PC-9 (cell line): ENCODE measurements around the gene CDH13. TPM values are rescaled to one million over a fixed set of nuclear protein-coding genes. Genes with fewer than 3 reads are reported as not detected.

ENCODE experiments used
- BruUV-seq: library from RNA; stranded (reverse); fragments of 400-500 nt; replicated peaks from 2 replicates; lab custom pipeline; 2021; lab: Mats Ljungman, UMichigan
- CTCF ChIA-PET: fragments of 300-600 bp; sonication (Branson Sonifier 250); formaldehyde crosslinking; loops from one replicate; lab custom pipeline; 2022; ENCODE audit warnings: antibody characterized with exemption; lab: Charles Lee
- POLR2A ChIA-PET: fragments of 300-600 bp; sonication (Branson Sonifier 250); formaldehyde crosslinking; loops from one replicate; lab custom pipeline; 2022; ENCODE audit warnings: antibody characterized with exemption; ENCODE audit not compliant: unreplicated experiment; lab: Charles Lee
- DNase-seq, 2 experiments: peaks; one replicate each; pipeline versions ENCODE4 v3.0.0 to v3.0.0-alpha.2; 2015 to 2022; ENCODE audit warnings: mixed read lengths in 1 of 2
- H2AFZ ChIP-seq: fragments of 200-600 bp; sonication (generic); 2 replicates; pipeline ENCODE4 v1.8.1; 2017; ENCODE audit warnings: antibody characterized with exemption
- H3F3A ChIP-seq: fragments of 200-600 bp; sonication (generic); 2 replicates; pipeline ENCODE4 v1.8.1; 2017; ENCODE audit warnings: antibody characterized with exemption, mild to moderate bottlenecking, low read depth; ENCODE audit not compliant: insufficient read depth
- H3K27ac ChIP-seq: fragments of 200-600 bp; sonication (generic); 2 replicates; pipeline ENCODE4 v1.6.1; 2016; ENCODE audit warnings: mixed run types
- H3K27me3 ChIP-seq: fragments of 200-600 bp; sonication (generic); 2 replicates; pipeline ENCODE4 v1.6.1; 2016; ENCODE audit warnings: low read depth, mixed run types; ENCODE audit not compliant: insufficient read depth
- H3K36me3 ChIP-seq: fragments of 200-600 bp; sonication (generic); 2 replicates; pipeline ENCODE4 v1.6.1; 2016; ENCODE audit warnings: low read depth, mixed run types
- H3K4me1 ChIP-seq: fragments of 200-600 bp; sonication (generic); replicated peaks from 2 replicates; pipeline ENCODE4 v1.6.1; 2016; ENCODE audit warnings: mixed run types; ENCODE audit not compliant: insufficient read depth
- H3K4me2 ChIP-seq: fragments of 200-600 bp; sonication (generic); 2 replicates; pipeline ENCODE4 v1.6.1; 2017; ENCODE audit warnings: mixed run types
- H3K4me3 ChIP-seq: fragments of 200-600 bp; sonication (generic); 2 replicates; pipeline ENCODE4 v1.6.1; 2016; ENCODE audit warnings: mixed run types
- H3K79me2 ChIP-seq: fragments of 200-600 bp; sonication (generic); 2 replicates; pipeline ENCODE4 v1.6.1; 2017; ENCODE audit warnings: low read depth, mixed run types
- H3K9me2 ChIP-seq: fragments of 200-600 bp; sonication (generic); 2 replicates; pipeline ENCODE4 v1.8.1; 2017; ENCODE audit warnings: mild to moderate bottlenecking; ENCODE audit not compliant: insufficient read depth
- H3K9me3 ChIP-seq: fragments of 200-600 bp; sonication (generic); 2 replicates; pipeline ENCODE4 v1.8.1; 2016; ENCODE audit warnings: low read depth; ENCODE audit not compliant: insufficient read depth
- H4K20me1 ChIP-seq: fragments of 200-600 bp; sonication (generic); 2 replicates; pipeline ENCODE4 v1.8.1; 2017; ENCODE audit not compliant: insufficient read depth
- CTCF ChIP-seq: fragments of 200-600 bp; sonication (generic); conservative IDR thresholded peaks from 2 replicates; pipeline ENCODE4 v1.6.1; 2017; ENCODE audit warnings: mixed run types, antibody characterized with exemption, mild to moderate bottlenecking, moderate library complexity
- EZH2 ChIP-seq: fragments of 200-600 bp; sonication (generic); IDR thresholded peaks from 2 replicates; pipeline ENCODE4 v1.8.0; 2017; ENCODE audit warnings: antibody characterized with exemption, low read depth
- intact Hi-C: fragments of 100-400 bp; cut with micrococcal nuclease; formaldehyde crosslinking; loops from one replicate; pipeline ENCODE4 v1.10.0; 2022; ENCODE audit not compliant: unreplicated experiment
- total RNA-seq: library from RNA; stranded (reverse); gene quantifications from 2 replicates; pipeline ENCODE4 v1.2.3, GENCODE V29; 2021

The CDH13 gene
- total RNA-seq, 1 experiment from 2014 or later, result 0.24 TPM

GRCh38 chr16:83779886-83780285 is 1153.1 kb downstream of the CDH13 start:
- CTCF ChIA-PET, result no interaction called here
- no peak for TF ChIP-seq CTCF
- no peak for TF ChIP-seq EZH2
- Histone ChIP-seq H3F3A (no peaks in the 10 kb centered on the region), H3K4me3 (no peak overlapping the region), H3K79me2 (no peaks in the 10 kb centered on the region), H3K27me3 (peaks cover 97% of the 10 kb centered on the region), H3K9me2 (no peaks in the 10 kb centered on the region), H3K9me3 (no peaks in the 10 kb centered on the region), H3K4me2 (no peak overlapping the region), H4K20me1 (no peaks in the 10 kb centered on the region), H3K4me1 (no peaks in the 10 kb centered on the region), H2AFZ (no peak overlapping the region), H3K27ac (no peak overlapping the region), H3K36me3 (no peaks in the 10 kb centered on the region)
- intact Hi-C loops, result no loop called here
- no peak for DNase-seq
- POLR2A ChIA-PET, result no interaction called here
- no TSS peak for BruUV-seq

GRCh38 chr16:83785455-83785854 is 1158.7 kb downstream of the CDH13 start:
- no TSS peak for BruUV-seq
- no peak overlapping the region for H3K27ac ChIP-seq

DNA sequence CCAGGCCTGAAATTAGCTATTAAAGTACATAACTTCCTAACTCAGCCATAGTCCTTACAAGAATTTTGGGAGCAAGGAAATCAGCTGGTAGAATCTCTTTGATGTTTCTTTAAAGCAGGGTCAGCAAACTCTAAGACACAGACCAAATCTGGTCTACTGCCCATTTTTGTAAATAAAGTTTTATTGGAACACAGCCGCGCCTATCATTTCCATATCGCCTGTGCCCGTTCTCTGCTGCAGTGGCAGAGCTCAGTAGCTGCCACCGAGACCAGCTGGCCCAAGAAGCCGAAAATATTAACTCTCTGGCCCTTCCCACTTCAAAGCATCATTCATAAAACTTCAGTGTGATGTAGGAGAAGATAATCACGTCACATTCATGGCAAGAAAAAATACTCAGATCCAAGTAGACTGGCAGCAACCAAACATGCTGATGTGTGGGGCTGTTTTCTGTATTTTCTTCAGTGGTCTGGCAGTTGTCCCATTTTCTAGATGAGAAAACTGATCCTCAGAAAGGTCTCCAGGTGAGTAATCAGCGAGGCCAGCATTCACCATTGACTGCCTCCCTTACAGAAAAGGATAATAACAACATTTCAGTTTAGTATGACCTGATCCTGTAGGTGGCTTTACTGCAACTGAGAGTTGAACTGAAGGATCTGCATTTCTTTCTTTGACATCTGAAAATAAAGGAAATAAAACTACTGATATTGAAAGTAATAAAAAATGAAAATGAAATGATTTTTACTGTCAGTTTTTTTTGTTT is 1163.1 kb downstream of the CDH13 start:
- intact Hi-C loops, result no loop called here
- DNase-seq, result no peak
- BruUV-seq, result no TSS peak
- TF ChIP-seq CTCF (no peak), EZH2 (no peak)
- Histone ChIP-seq H3K9me3 (no peaks in the 10 kb centered on the region), H3K4me3 (no peak overlapping the region), H3K27me3 (peaks cover 80% of the 10 kb centered on the region), H3F3A (no peaks in the 10 kb centered on the region), H4K20me1 (no peaks in the 10 kb centered on the region), H3K4me1 (no peaks in the 10 kb centered on the region), H3K4me2 (no peak overlapping the region), H3K27ac (no peak overlapping the region), H3K36me3 (no peaks in the 10 kb centered on the region), H2AFZ (no peak overlapping the region), H3K79me2 (no peaks in the 10 kb centered on the region), H3K9me2 (no peaks in the 10 kb centered on the region)
- POLR2A ChIA-PET, result no interaction called here
- CTCF ChIA-PET, result no interaction called here

More at GRCh38 chr16:83785455-83785854, 1158.7 kb downstream of the CDH13 start:
- Histone ChIP-seq H3K9me3 (no peaks in the 10 kb centered on the region), H4K20me1 (no peaks in the 10 kb centered on the region), H3K36me3 (no peaks in the 10 kb centered on the region), H3K27me3 (peaks cover 98% of the 10 kb centered on the region), H3K9me2 (no peaks in the 10 kb centered on the region), H3K4me3 (no peak overlapping the region), H3K4me1 (no peaks in the 10 kb centered on the region), H3F3A (no peaks in the 10 kb centered on the region), H3K79me2 (no peaks in the 10 kb centered on the region), H3K4me2 (no peak overlapping the region), H2AFZ (no peak overlapping the region)
- ChIA-PET POLR2A (no interaction called here), CTCF (no interaction called here)
- intact Hi-C loops, result no loop called here
- TF ChIP-seq CTCF (no peak), EZH2 (no peak)
- no peak for DNase-seq
